GM21526 (cell line): ENCODE results near the gene FBLIM1.

Experiments
- ATAC-seq: cut with Tn5 transposase; IDR thresholded peaks from one replicate; pipeline ENCODE4 v1.9.1; 2021; ENCODE audit warnings: moderate library complexity; ENCODE audit not compliant: unreplicated experiment, low FRiP score

FBLIM1 gene

GRCh38 chr1:15747378-15747777 is 11.2 kb upstream of the FBLIM1 start:
- ATAC-seq: no peak

GRCh38 chr1:15748264-15748663 is 10.3 kb upstream of the FBLIM1 start:
- ATAC-seq: no peak

GRCh38 chr1:15748690-15749398 is 9.8 kb upstream of the FBLIM1 start:
- ATAC-seq: no peak

GRCh38 chr1:15749399-15750291 is 8.9 kb upstream of the FBLIM1 start:
- no peak for ATAC-seq

- ATAC-seq: no peak
Observed at GRCh38 chr1:15750924-15751323, 7.7 kb upstream of the FBLIM1 start.

- ATAC-seq: no peak
Observed at GRCh38 chr1:15751717-15752116, 6.9 kb upstream of the FBLIM1 start.

- no peak for ATAC-seq
Observed at GRCh38 chr1:15753776-15754175, 4.8 kb upstream of the FBLIM1 start.

GRCh38 chr1:15755021-15755645 is 3.5 kb upstream of the FBLIM1 start:
- ATAC-seq: no peak

GRCh38 chr1:15755646-15756040 is 3.0 kb upstream of the FBLIM1 start:
- ATAC-seq: no peak

GRCh38 chr1:15756143-15757015 is 2.2 kb upstream of the FBLIM1 start:
- ATAC-seq: no peak

GRCh38 chr1:15757016-15757543 is 1.5 kb upstream of the FBLIM1 start:
- ATAC-seq: no peak

- no peak for ATAC-seq
Observed at GRCh38 chr1:15757575-15758342, 836 bp upstream of the FBLIM1 start.

GRCh38 chr1:15758953-15759661 is 512 bp downstream of the FBLIM1 start:
- no peak for ATAC-seq

- ATAC-seq: no peak
Observed at GRCh38 chr1:15760520-15761211, 2.1 kb downstream of the FBLIM1 start.

- no peak for ATAC-seq
Observed at GRCh38 chr1:15761366-15762128, 3.0 kb downstream of the FBLIM1 start.

GRCh38 chr1:15762546-15762945 is 4.0 kb downstream of the FBLIM1 start:
- no peak for ATAC-seq

- no peak for ATAC-seq
Observed at GRCh38 chr1:15764269-15764764, 5.7 kb downstream of the FBLIM1 start.
